ENCODE results near the gene SLC6A13.

- TF ChIP-seq POLR2AphosphoS5 (IDR thresholded peaks at IDR 0.05) (no peak), TAF1 (IDR thresholded peaks at IDR 0.05; ENCODE audit: low read depth) (no peak), EP300 (conservative IDR thresholded peaks at IDR 0.05; ENCODE audit: poor library complexity, severe bottlenecking) (no peak), EZH2 (IDR thresholded peaks at IDR 0.05; ENCODE audit: borderline replicate concordance, insufficient read depth, low read length, poor library complexity, severe bottlenecking) (no peak), SMC3 (conservative IDR thresholded peaks at IDR 0.05; ENCODE audit: poor library complexity) (no peak)
These were observed 10.3 kb upstream of the SLC6A13 start for GRCh38 chr12:272942-273341.

All from neural cell (in vitro differentiated cells).